HG03064 (cell line): ENCODE measurements around the gene GBP5.
"Not testable (repeated sequence)": the region's sequence is repeated elsewhere in the genome, so short reads cannot be mapped to it uniquely, and the experiment has no call there.

ENCODE experiments used
- ATAC-seq: cut with Tn5 transposase; IDR thresholded peaks from one replicate; pipeline ENCODE4 v1.9.1; 2021; ENCODE audit warnings: low read depth; ENCODE audit not compliant: unreplicated experiment

The GBP5 gene

GRCh38 chr1:89272269-89273041, at the start of gene GBP5:
TSS of gene GBP5 (minus strand) at chr1:89272860. CDS start at chr1:89269555, 3,305 bp downstream.
- not testable (repeated sequence) for ATAC-seq

DNA sequence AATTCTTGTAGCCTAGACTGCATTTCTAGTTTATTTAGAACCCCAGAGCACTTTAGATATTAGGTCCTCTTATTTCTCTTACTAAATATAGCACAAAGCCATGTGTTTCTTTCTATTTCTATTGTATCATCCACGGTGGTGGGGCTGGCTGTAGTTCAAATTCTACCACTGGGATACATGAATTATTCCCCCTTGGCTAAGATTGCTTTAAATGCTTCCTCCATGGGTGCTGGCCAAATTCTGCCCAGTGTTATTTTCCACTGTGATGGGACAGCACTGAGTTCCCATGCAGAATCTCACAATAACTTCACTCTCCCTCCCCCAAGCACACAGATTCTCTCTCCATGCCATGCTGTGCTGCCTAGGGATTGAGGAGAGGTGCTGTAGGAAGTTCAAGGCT, 49.7 kb upstream of the GBP5 start:
- no peak for ATAC-seq

- no peak for ATAC-seq
Observed at GRCh38 chr1:89312572-89312971, 39.9 kb upstream of the GBP5 start.

GRCh38 chr1:89311757-89312156, 39.1 kb upstream of the GBP5 start:
- ATAC-seq = no peak

DNA sequence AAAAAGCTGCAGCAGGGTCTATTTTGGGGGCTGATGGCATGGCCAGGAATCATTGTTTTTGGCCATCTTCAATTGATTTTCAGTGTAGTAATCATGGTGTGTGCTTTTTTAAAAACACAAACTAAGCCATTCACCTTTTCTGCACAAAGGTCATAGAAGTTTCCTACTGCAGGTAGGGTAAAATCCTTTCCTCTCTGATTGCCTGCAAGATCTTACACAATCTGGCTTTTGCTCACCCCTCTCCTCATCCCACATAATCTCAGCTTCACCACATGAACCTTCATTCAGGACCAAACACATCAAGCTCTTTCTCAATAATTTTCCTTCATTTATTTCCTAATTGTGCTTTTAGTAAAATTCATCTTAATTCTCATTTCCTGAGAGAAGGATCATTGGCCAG, 38.3 kb upstream of the GBP5 start:
- ATAC-seq = no peak

- peak; percentile 68 for ATAC-seq
Observed at GRCh38 chr1:89310505-89310904, 37.8 kb upstream of the GBP5 start.

DNA sequence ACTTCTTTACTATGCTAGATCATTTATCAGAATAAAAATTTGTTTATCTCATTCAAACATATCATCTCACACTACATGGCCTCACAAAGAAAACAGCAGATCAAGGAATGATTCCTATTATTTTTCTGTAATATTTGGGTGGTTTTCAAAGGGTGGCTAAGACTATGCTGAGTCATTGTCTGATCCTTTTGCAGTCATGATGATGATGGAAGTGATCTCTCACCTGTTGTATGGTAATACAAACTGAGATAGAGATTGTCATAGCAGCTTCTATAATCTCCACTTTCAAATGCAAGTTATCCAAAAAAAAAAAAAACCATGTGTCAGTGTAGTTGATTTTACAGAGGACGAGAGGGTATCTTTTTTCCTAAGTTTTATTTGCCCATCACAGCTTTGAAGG, 37.2 kb upstream of the GBP5 start:
- ATAC-seq = no peak

DNA sequence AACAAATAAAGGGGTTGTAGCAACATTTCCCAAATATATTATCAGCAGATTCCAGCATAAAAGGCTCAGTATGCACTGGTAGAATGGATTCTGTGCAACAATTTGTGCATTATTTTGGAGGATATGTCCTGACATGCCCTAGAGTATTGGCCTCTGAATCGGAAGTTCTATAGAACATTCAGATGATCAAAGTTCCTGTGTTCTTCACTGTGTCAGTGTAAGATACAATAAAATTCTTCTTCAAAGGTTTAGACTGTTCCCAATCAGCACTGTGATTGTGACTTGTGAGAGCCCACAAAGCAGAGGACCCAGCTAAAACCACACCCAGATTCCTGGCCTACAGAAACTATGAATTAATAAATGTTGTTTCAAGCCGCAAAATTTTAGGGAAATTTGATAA, 33.6 kb upstream of the GBP5 start:
- no peak for ATAC-seq

GRCh38 chr1:89305493-89305892, 32.8 kb upstream of the GBP5 start:
- no peak for ATAC-seq

GRCh38 chr1:89304572-89305230, 32.0 kb upstream of the GBP5 start:
- ATAC-seq = no peak

DNA sequence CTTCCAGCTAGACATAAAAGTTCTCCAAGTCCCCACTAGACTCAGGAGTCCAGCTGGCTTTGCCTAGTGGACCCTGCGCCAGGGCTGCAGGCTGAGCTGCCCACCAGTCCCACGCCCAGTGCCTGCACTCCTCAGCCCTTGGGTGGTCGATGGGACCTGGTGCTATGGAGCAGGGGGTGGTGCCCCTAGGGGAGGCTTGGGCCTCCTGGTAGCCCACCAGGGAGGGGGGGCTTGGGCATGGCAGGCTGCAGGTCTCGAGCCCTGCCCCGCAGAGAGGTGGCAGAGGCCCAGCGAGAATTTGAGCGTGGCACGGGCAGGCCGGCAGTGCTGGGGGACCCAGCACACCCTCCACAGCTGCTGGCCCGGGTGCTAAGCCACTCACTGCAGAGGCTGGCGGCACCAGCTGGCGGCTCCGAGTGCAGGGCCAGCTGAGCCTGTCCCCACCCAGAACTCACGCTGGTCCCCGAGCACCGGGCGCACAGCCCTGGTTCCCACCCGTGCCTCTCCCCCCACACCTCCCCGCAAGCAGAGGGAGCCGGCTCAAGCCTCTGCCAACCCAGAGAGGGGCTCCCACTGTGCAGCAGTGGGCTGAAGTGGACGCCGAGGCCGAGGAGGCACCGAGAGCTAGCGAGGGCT, 30.2 kb upstream of the GBP5 start:
- ATAC-seq = no peak

DNA sequence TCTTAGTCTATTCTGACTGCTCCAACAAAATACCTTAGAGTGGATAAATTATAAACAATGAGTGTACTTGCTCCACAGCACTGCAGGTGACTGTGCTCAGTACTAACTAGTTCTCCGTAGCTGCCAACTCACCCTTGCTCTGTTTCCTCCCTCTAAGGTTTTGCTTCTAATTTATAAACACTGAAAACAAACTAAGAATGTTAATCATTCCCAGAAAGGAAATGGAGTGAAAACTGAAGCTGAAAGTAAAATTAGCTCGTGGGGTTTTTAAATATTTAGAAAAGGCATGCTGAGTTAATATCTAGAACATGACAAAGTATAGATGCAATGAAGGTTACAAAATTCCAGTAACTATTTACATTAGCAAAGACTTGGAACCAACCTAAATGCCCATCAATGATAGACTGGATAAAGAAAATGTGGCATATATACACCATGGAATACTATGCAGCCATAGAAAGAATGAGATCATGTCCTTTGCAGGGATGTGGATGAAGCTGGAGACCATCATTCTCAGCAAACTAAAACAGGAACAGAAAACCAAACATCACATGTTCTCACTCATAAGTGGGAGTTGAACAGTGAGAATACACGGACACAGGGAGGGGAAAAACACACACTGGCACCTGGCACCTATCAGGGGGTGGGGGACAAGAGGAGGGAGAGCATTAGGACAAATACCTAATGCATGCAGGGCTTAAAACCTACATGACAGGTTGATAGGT, 27.2 kb upstream of the GBP5 start:
- ATAC-seq = peak; percentile 91

DNA sequence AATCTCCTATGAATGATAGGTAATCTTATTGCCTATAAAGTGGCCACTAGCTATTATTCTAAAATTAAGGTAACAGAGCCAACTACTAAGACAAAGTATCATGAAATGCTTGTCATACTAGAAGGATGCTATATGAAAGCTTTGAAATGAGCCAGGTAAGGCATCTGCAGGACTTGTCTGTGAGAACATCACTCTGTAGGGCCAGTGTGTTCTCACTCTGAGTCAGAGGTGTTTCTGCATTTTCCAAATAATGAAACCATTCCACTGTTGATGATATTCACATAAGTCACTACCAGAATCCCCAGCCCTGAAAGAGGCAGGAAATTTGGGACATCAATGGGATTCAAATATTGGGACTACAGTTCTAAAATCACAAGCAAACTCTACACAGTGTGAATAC, 25.8 kb upstream of the GBP5 start:
- no peak for ATAC-seq

DNA sequence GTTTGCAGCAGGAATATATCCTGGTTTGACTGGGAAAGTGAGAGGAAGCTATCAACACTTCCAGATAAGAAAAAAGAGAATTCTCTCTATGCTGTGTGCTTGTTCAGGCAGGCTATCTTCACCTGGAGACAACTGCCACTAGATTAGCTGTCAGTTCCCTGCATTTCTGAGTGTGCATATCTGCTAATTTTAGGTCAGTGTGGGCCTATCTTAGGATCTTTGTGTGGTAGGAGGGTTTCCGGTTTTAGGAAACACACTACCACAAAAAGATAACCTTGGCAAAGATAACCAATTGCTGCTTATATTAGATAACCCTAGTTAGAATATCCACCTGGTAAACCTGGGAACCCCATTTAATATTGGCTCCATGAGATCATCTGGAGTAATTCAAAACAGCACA, 22.5 kb upstream of the GBP5 start:
- ATAC-seq = no peak

GRCh38 chr1:89291276-89291675, 18.6 kb upstream of the GBP5 start:
- no peak for ATAC-seq

DNA sequence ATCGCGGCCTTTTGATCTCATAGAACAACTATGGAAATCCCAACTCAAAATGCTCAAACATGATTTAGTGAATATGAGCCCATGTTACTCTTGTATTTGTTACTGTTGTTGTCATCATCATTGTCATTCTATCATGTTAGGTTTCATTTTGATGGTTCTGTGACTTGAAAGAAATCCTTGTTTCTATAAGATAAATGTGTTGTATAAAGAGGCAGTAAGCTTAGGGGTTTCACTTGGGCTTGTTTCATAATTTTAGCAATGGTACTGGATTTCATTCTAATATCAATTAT, 15.3 kb upstream of the GBP5 start:
- ATAC-seq = no peak

- ATAC-seq = peak; percentile 16
Observed at GRCh38 chr1:89287181-89288050, 14.8 kb upstream of the GBP5 start.

DNA sequence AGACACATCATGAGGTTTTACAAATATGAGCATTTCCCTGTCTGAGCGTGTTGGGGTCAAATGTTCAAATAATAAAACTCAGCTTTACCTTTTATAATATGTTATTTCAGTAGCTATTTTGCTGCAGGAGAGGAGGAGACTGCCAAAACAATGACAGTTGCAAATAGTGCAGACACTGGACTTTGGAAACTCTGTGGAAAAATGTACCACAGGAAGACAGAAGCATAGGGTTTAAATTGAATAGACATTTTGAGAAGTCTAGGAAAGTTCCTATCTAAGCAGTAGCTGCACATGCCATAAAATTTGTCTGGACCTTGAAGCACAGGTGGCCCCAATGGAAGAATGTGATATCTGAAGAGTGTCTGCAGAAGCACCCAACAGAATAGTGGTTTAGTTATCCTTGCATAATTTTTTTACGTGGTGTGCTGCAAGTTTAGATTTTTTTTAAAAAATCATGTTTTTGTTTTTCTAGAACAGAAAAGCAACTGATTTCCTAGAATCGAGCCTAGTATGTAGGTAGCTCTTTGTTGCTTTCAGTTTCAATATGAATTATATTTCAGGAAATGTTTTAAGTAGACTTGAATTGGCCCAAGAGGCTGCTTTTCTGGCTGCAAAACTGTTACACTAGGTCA, 14.0 kb upstream of the GBP5 start:
- ATAC-seq = peak; percentile 96

DNA sequence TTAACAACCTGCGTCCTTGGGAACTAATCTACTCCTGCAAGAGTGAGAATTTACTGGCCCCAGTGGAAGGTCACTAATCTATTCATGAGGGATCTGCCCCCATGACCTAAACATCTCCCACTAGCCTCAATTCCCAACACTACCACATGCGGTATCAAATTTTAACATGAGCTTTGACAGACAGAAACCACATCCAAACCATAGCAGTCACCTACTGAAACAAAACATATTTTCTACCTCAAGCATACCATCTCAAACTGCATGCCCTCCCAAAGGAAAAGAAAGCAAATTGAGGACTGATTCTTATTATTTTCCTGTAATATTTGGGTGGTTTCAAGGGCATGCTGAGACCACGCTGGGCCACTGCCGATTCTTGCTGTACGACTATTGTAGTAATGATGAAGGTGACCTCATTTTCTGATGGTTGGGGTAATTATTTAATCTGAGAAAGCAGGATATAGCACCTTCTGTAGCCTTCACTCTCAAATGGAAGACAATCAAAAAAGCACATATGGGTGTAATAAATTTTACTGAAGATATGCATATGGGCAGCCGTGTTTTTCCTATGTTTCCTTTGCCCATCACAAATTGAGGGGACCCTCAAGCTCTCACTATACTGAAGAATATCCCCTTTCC, 13.2 kb upstream of the GBP5 start:
- no peak for ATAC-seq
